IPS-NIHi7 (cell line): ENCODE results near the gene ZNF664.

Experiments used
- DNase-seq: peaks from one replicate; pipeline ENCODE4 v3.0.0; 2012; ENCODE audit warnings: mixed read lengths; ENCODE audit errors: extremely low spot score

The ZNF664 gene

GRCh38 chr12:123990511-123990910, 17.5 kb downstream of the ZNF664 start:
- no peak for DNase-seq

- DNase-seq = no peak
Observed at GRCh38 chr12:123991372-123991951, 18.4 kb downstream of the ZNF664 start.

GRCh38 chr12:123992118-123992825, 19.3 kb downstream of the ZNF664 start:
- no peak for DNase-seq

- DNase-seq = no peak
Observed at GRCh38 chr12:123995023-123995748, 22.2 kb downstream of the ZNF664 start.

- DNase-seq = no peak
Observed at GRCh38 chr12:123996581-123996980, 23.6 kb downstream of the ZNF664 start.

GRCh38 chr12:123997033-123997822, 24.2 kb downstream of the ZNF664 start:
- DNase-seq = no peak

GRCh38 chr12:123997908-123998307, 24.9 kb downstream of the ZNF664 start:
- DNase-seq = no peak

GRCh38 chr12:123998344-123998990, 25.5 kb downstream of the ZNF664 start:
- no peak for DNase-seq

GRCh38 chr12:123998991-123999359, 26.0 kb downstream of the ZNF664 start:
- DNase-seq = no peak

GRCh38 chr12:124000111-124000510, 27.1 kb downstream of the ZNF664 start:
- no peak for DNase-seq

GRCh38 chr12:124001343-124001742, 28.3 kb downstream of the ZNF664 start:
- DNase-seq = no peak

- DNase-seq = no peak
Observed at GRCh38 chr12:124002021-124002644, 29.1 kb downstream of the ZNF664 start.

- no peak for DNase-seq
Observed at GRCh38 chr12:124002654-124003053, 29.6 kb downstream of the ZNF664 start.

- no peak for DNase-seq
Observed at GRCh38 chr12:124004233-124004875, 31.3 kb downstream of the ZNF664 start.

- DNase-seq = no peak
Observed at GRCh38 chr12:124006085-124006845, 33.2 kb downstream of the ZNF664 start.

- no peak for DNase-seq
Observed at GRCh38 chr12:124006846-124007713, 34.1 kb downstream of the ZNF664 start.

GRCh38 chr12:124007826-124008570, 35.0 kb downstream of the ZNF664 start:
- DNase-seq = no peak

GRCh38 chr12:124008595-124008994, 35.6 kb downstream of the ZNF664 start:
- no peak for DNase-seq
